Activated naive CD4-positive, alpha-beta T cell treated with anti-CD3 and anti-CD28 coated beads, Interleukin-2, amount 10 ng/mL, durations not matched to agents 7 days and 5 days (primary cell): ENCODE data around the gene TSKU.

ENCODE experiments used
- CTCF ChIA-PET: fragments of 350-600 bp; sonication (Branson Sonifier 250); formaldehyde crosslinking; loops from one replicate; lab custom pipeline; 2021; ENCODE audit warnings: antibody characterized with exemption; lab: Charles Lee
- DNase-seq: peaks from one replicate; pipeline ENCODE4 v3.0.0-alpha.2; 2020
- H3K27ac Mint-ChIP-seq: one replicate; pipeline ENCODE4 v1.8.0; 2021; ENCODE audit warnings: mild to moderate bottlenecking, moderate library complexity, mixed read lengths
- H3K27me3 Mint-ChIP-seq: one replicate; pipeline ENCODE4 v1.8.0; 2021; ENCODE audit warnings: mild to moderate bottlenecking, mixed read lengths
- H3K36me3 Mint-ChIP-seq: one replicate; pipeline ENCODE4 v1.8.0; 2021; ENCODE audit warnings: mixed read lengths
- H3K4me1 Mint-ChIP-seq: one replicate; pipeline ENCODE4 v1.8.0; 2021; ENCODE audit warnings: mixed read lengths
- H3K4me3 Mint-ChIP-seq: one replicate; pipeline ENCODE4 v1.8.0; 2021; ENCODE audit warnings: mild to moderate bottlenecking, moderate library complexity, mixed read lengths
- H3K9me3 Mint-ChIP-seq: one replicate; pipeline ENCODE4 v1.8.0; 2021; ENCODE audit warnings: mixed read lengths

The TSKU gene

GRCh38 chr11:76760236-76760635 lies 22.9 kb upstream of the TSKU start:
- DNase-seq: no peak
- Mint-ChIP-seq H3K27ac (no peak overlapping the region), H3K9me3 (no peaks in the 10 kb centered on the region), H3K4me1 (no peaks in the 10 kb centered on the region), H3K36me3 (no peaks in the 10 kb centered on the region), H3K27me3 (peaks cover 63% of the 10 kb centered on the region), H3K4me3 (no peak overlapping the region)
- CTCF ChIA-PET: no interaction called here

- Mint-ChIP-seq H3K27me3 (peaks cover 60% of the 10 kb centered on the region), H3K27ac (no peak overlapping the region), H3K36me3 (no peaks in the 10 kb centered on the region), H3K4me3 (no peak overlapping the region), H3K4me1 (peaks cover 3% of the 10 kb centered on the region), H3K9me3 (no peaks in the 10 kb centered on the region)
- CTCF ChIA-PET: interaction anchor here (1.2 kb wide), 1 partner anchor 37 kb away, joined by 6 read pairs; no protein-coding TSS in a partner anchor
- DNase-seq: no peak
Observed at GRCh38 chr11:76761718-76762355, 21.3 kb upstream of the TSKU start.

- DNase-seq: no peak
- H3K27me3 Mint-ChIP-seq: peaks cover 59% of the 10 kb centered on the region
- CTCF ChIA-PET: interaction anchor here (1.0 kb wide), 1 partner anchor 13 kb away, joined by 3 read pairs; no protein-coding TSS in a partner anchor
Observed at GRCh38 chr11:76762356-76762752, 20.8 kb upstream of the TSKU start.

GRCh38 chr11:76762867-76763572 lies 20.1 kb upstream of the TSKU start:
- CTCF ChIA-PET: interaction anchor here (1.0 kb wide), 1 partner anchor 12 kb away, joined by 3 read pairs; no protein-coding TSS in a partner anchor
- H3K4me1 Mint-ChIP-seq: peaks cover 15% of the 10 kb centered on the region
- DNase-seq: no peak
- peaks cover 55% of the 10 kb centered on the region for H3K27me3 Mint-ChIP-seq
- H3K4me3 Mint-ChIP-seq: no peak overlapping the region
- H3K27ac Mint-ChIP-seq: no peak overlapping the region
- no peaks in the 10 kb centered on the region for H3K36me3 Mint-ChIP-seq
- no peaks in the 10 kb centered on the region for H3K9me3 Mint-ChIP-seq

More at GRCh38 chr11:76762356-76762752, 20.8 kb upstream of the TSKU start:
- Mint-ChIP-seq H3K4me1 (peaks cover 8% of the 10 kb centered on the region), H3K4me3 (no peak overlapping the region), H3K36me3 (no peaks in the 10 kb centered on the region), H3K27ac (no peak overlapping the region), H3K9me3 (no peaks in the 10 kb centered on the region)

- Mint-ChIP-seq H3K27ac (no peak overlapping the region), H3K27me3 (peaks cover 49% of the 10 kb centered on the region), H3K9me3 (no peaks in the 10 kb centered on the region), H3K4me3 (no peak overlapping the region), H3K4me1 (peaks cover 22% of the 10 kb centered on the region), H3K36me3 (no peaks in the 10 kb centered on the region)
- DNase-seq: no peak
- CTCF ChIA-PET: no interaction called here
Observed at GRCh38 chr11:76763573-76764346, 19.4 kb upstream of the TSKU start.

- CTCF ChIA-PET: interaction anchor here (2.7 kb wide), 1 partner anchor 30 kb away, joined by 8 read pairs; no protein-coding TSS in a partner anchor
- Mint-ChIP-seq H3K36me3 (no peaks in the 10 kb centered on the region), H3K9me3 (no peaks in the 10 kb centered on the region), H3K4me3 (no peak overlapping the region), H3K4me1 (peaks cover 30% of the 10 kb centered on the region), H3K27ac (no peak overlapping the region), H3K27me3 (peaks cover 37% of the 10 kb centered on the region)
- no peak for DNase-seq
Observed at GRCh38 chr11:76764941-76765665, 18.1 kb upstream of the TSKU start.

GRCh38 chr11:76765863-76766350 lies 17.2 kb upstream of the TSKU start:
- Mint-ChIP-seq H3K9me3 (no peaks in the 10 kb centered on the region), H3K27me3 (peaks cover 34% of the 10 kb centered on the region), H3K4me3 (no peak overlapping the region), H3K27ac (no peak overlapping the region), H3K4me1 (peaks cover 37% of the 10 kb centered on the region), H3K36me3 (no peaks in the 10 kb centered on the region)
- CTCF ChIA-PET: interaction anchor here (1.2 to 2.7 kb wide), 2 partner anchors 31 to 44 kb away, joined by 3 to 8 read pairs; no protein-coding TSS in a partner anchor
- no peak for DNase-seq

GRCh38 chr11:76766521-76766920 lies 16.6 kb upstream of the TSKU start:
- Mint-ChIP-seq H3K4me3 (no peak overlapping the region), H3K4me1 (peaks cover 43% of the 10 kb centered on the region), H3K9me3 (no peaks in the 10 kb centered on the region), H3K27me3 (peaks cover 31% of the 10 kb centered on the region), H3K27ac (no peak overlapping the region), H3K36me3 (no peaks in the 10 kb centered on the region)
- CTCF ChIA-PET: interaction anchor here (1.2 to 2.7 kb wide), 2 partner anchors 31 to 45 kb away, joined by 3 to 8 read pairs; no protein-coding TSS in a partner anchor
- no peak for DNase-seq

- Mint-ChIP-seq H3K27ac (peak overlapping the region; percentile 86), H3K4me1 (peaks cover 53% of the 10 kb centered on the region), H3K4me3 (peak overlapping the region; percentile 8), H3K36me3 (no peaks in the 10 kb centered on the region), H3K9me3 (no peaks in the 10 kb centered on the region), H3K27me3 (peaks cover 26% of the 10 kb centered on the region)
- no peak for DNase-seq
- CTCF ChIA-PET: interaction anchor here (0.7 to 2.7 kb wide), 2 partner anchors 15 to 32 kb away, joined by 3 to 8 read pairs; no protein-coding TSS in a partner anchor
Observed at GRCh38 chr11:76767659-76768058, 15.5 kb upstream of the TSKU start.

GRCh38 chr11:76768088-76768908 lies 14.9 kb upstream of the TSKU start:
- peak; percentile 70 for DNase-seq
- H3K4me3 Mint-ChIP-seq: peak overlapping the region; percentile 35
- CTCF ChIA-PET: interaction anchor here (0.7 kb wide), 1 partner anchor 14 kb away, joined by 3 read pairs; no protein-coding TSS in a partner anchor
- peaks cover 26% of the 10 kb centered on the region for H3K27me3 Mint-ChIP-seq
- H3K27ac Mint-ChIP-seq: peak overlapping the region; percentile 86
- peaks cover 55% of the 10 kb centered on the region for H3K4me1 Mint-ChIP-seq
- no peaks in the 10 kb centered on the region for H3K36me3 Mint-ChIP-seq
- H3K9me3 Mint-ChIP-seq: no peaks in the 10 kb centered on the region

GRCh38 chr11:76768909-76769560 lies 14.1 kb upstream of the TSKU start:
- DNase-seq: peak; percentile 41
- Mint-ChIP-seq H3K4me1 (peaks cover 55% of the 10 kb centered on the region), H3K27me3 (peaks cover 32% of the 10 kb centered on the region), H3K36me3 (no peaks in the 10 kb centered on the region), H3K9me3 (no peaks in the 10 kb centered on the region), H3K27ac (peak overlapping the region; percentile 86), H3K4me3 (no peak overlapping the region)
- CTCF ChIA-PET: interaction anchor here (0.7 to 1.3 kb wide), 2 partner anchors 32 to 47 kb away, joined by 3 read pairs; no protein-coding TSS in a partner anchor
